Adrenal gland (tissue), 12 donors: Measurements from ENCODE around the gene LRRK1. TPM values are rescaled to one million over a fixed set of nuclear protein-coding genes. Genes with fewer than 3 reads are reported as not detected.

ENCODE experiments used
- DNase-seq, 7 donors: peaks; one replicate each; pipeline ENCODE4 v3.0.0-alpha.2; 2019 to 2020
- H3K27ac ChIP-seq, 5 donors: fragments of 200-600 bp; sonication (generic) in 4 of 5; 1 replicate in 3 of 5; 2 replicates in 2 of 5; pipeline versions ENCODE4 v1.5.1 to v1.8.0; 2016 to 2020; ENCODE audit warnings: mild to moderate bottlenecking in 1 of 5
- H3K27me3 ChIP-seq: fragments of 200-600 bp; 2 replicates; pipeline ENCODE4 v1.8.0; 2021
- H3K36me3 ChIP-seq, 2 donors: fragments of 200-600 bp; replicated peaks in 1 of 2; 1 replicate in 1 of 2; 2 replicates in 1 of 2; pipeline versions ENCODE4 v1.5.1 to v1.8.0; 2018 to 2022
- H3K4me1 ChIP-seq, 2 donors: fragments of 200-600 bp; replicated peaks in 1 of 2; 1 replicate in 1 of 2; 2 replicates in 1 of 2; pipeline versions ENCODE4 v1.5.1 to v1.8.0; 2018 to 2021
- H3K4me3 ChIP-seq, 4 donors: fragments of 200-600 bp; sonication (generic) in 3 of 4; one replicate each; pipeline ENCODE4 v1.5.1; 2016 to 2018
- H3K9me3 ChIP-seq, 3 donors: fragments of 200-600 bp; sonication (generic) in 1 of 3; replicated peaks in 1 of 3; 1 replicate in 2 of 3; 2 replicates in 1 of 3; pipeline versions ENCODE4 v1.5.1 to v1.8.0; 2016 to 2021
- CTCF ChIP-seq, 6 experiments: fragments of 450-650 bp in 4 of 6; fragments of 200-600 bp in 2 of 6; sonication (generic) in 1 of 6; IDR thresholded peaks; 1 replicate in 5 of 6; 2 replicates in 1 of 6; pipeline versions ENCODE4 v1.5.1 to v1.8.0; 2016 to 2021; ENCODE audit warnings: antibody characterized with exemption in 6 of 6, mild to moderate bottlenecking in 2 of 6, moderate library complexity in 1 of 6
- POLR2A ChIP-seq, 2 donors: fragments of 450-650 bp; IDR thresholded peaks; one replicate each; pipeline ENCODE4 v1.6.1; 2017; ENCODE audit warnings: antibody characterized with exemption in 2 of 2, mild to moderate bottlenecking in 2 of 2, moderate library complexity in 1 of 2
- WGBS, 4 donors: extraction: QIAGEN DNeasy Blood & Tissue Kit in 2 of 4; methylation state at CpG; one replicate each; pipeline versions ENCODE4 v1.1.5 to v1.1.7; 2013 to 2017; 5-methylcytosine and 5-hydroxymethylcytosine counted together
- intact Hi-C, 2 donors: fragments of 100-400 bp; cut with DNase I; formaldehyde crosslinking; loops; one replicate each; pipeline versions ENCODE4 v1.14.1 to v1.15.0; 2022 to 2023
- polyA plus RNA-seq, 3 donors: library from polyadenylated mRNA; stranded (reverse); fragments of 200-250 nt in 2 of 3; fragments of 350-450 nt in 1 of 3; fragmentation: Illumina TruSeq in 1 of 3; extraction: RNeasy Lipid Tissue Mini Kit (QIAGEN cat#74804) in 1 of 3; gene quantifications; one replicate each; pipeline ENCODE4 v1.2.3, GENCODE V29; 2013 to 2014
- total RNA-seq, 9 donors: library from RNA; depleted of rRNA in 4 of 9; stranded (reverse); fragments of >200 nt in 4 of 9; fragments of 120-200 nt in 1 of 9; fragmentation: NEBNext Ultra II Directional in 1 of 9; extraction: Animal tissue kit (Norgen Biotek cat#: 25700) in 1 of 9; gene quantifications; one replicate each; pipeline versions ENCODE4 v1.1.0 to v1.2.4, GENCODE V29; 2013 to 2023
- donor health status: healthy with polysubstance abuse.
- donor health status: Bipolar disorder and iron deficiency.
- donor health status: DM: yes; HTN: yes; CAD: no.
- donor health status: DM: no; HTN: no; CAD: no.
- donor health status: DM: no; HTN: no; CAD: no.
- donor health status: DM: yes; HTN: yes; CAD: no.

Gene LRRK1
- total and polyA plus RNA-seq, 12 donors = 0.44 to 13.1 (median 7.7) TPM

GRCh38 chr15:101108791-101109190 is 189.6 kb downstream of the LRRK1 start:
- H3K27me3 ChIP-seq = no peaks in the 10 kb centered on the region
- no peak overlapping the region for H3K27ac ChIP-seq
- no peak for DNase-seq
- H3K4me3 ChIP-seq = no peak overlapping the region
- H3K9me3 ChIP-seq = no peaks in the 10 kb centered on the region
- intact Hi-C loops = no loop called here
- no peaks in the 10 kb centered on the region for H3K36me3 ChIP-seq
- TF ChIP-seq POLR2A (IDR thresholded peaks at IDR 0.05) (no peak), CTCF (IDR thresholded peaks at IDR 0.05) (no peak)
- H3K4me1 ChIP-seq = no peaks in the 10 kb centered on the region
- WGBS, 4 donors = 95 to 100% (median 96%) methylated on average over 7 of the region's 7 CpGs

GRCh38 chr15:101110681-101111569 is 191.8 kb downstream of the LRRK1 start:
- WGBS, 4 donors = 83 to 90% (median 86%) methylated on average over 20 to 22 of the region's 23 CpGs
- H3K4me3 ChIP-seq = no peak overlapping the region
- H3K27ac ChIP-seq = no peak overlapping the region
- no peaks in the 10 kb centered on the region for H3K9me3 ChIP-seq
- H3K4me1 ChIP-seq = peaks cover 0 to under 1% of the 10 kb centered on the region in 2 donors
- TF ChIP-seq POLR2A (IDR thresholded peaks at IDR 0.05) = no peak
- TF ChIP-seq CTCF (IDR thresholded peaks at IDR 0.05) = no peak
- H3K27me3 ChIP-seq = no peaks in the 10 kb centered on the region
- intact Hi-C loops = loop anchor here (5.0 to 10.0 kb wide), 2 partner anchors 51 to 154 kb away; no protein-coding TSS in a partner anchor
- no peak for DNase-seq
- H3K36me3 ChIP-seq = no peaks in the 10 kb centered on the region

- DNase-seq = no peak
- Histone ChIP-seq H3K4me3 (no peak overlapping the region), H3K36me3 (no peaks in the 10 kb centered on the region), H3K27ac (no peak overlapping the region), H3K4me1 (peaks cover 0 to 6% of the 10 kb centered on the region in 2 donors), H3K27me3 (no peaks in the 10 kb centered on the region), H3K9me3 (no peaks in the 10 kb centered on the region)
- TF ChIP-seq CTCF (IDR thresholded peaks at IDR 0.05) = no peak
- no peak for TF ChIP-seq POLR2A (IDR thresholded peaks at IDR 0.05)
- 84 to 87% (median 87%) methylated on average over 12 to 16 of the region's 16 CpGs; no CpG with 5 or more reads in 1 of the 4 donors for WGBS, 4 donors
- intact Hi-C loops = loop anchor here (5.0 to 10.0 kb wide), 2 partner anchors 51 to 153 kb away; no protein-coding TSS in a partner anchor
Observed at GRCh38 chr15:101111570-101112262, 192.6 kb downstream of the LRRK1 start.
